ENCODE data around the gene CLCN6. TPM values are rescaled to one million over a fixed set of nuclear protein-coding genes. Genes with fewer than 3 reads are reported as not detected.

Gene CLCN6
- total RNA-seq, 2 donors from 2014 or later: 13.4 to 45.0 TPM

- 54% methylated on average over 6 of the region's 6 CpGs for WGBS
- Histone ChIP-seq H3K27me3 (replicated peaks; ENCODE audit: insufficient read depth) (no peaks in the 10 kb centered on the region), H3K4me1 (replicated peaks) (peaks cover 4% of the 10 kb centered on the region), H3K4me3 (no peak overlapping the region), H3K36me3 (no peaks in the 10 kb centered on the region), H3K9me3 (no peaks in the 10 kb centered on the region), H3K27ac (no peak overlapping the region)
- TF ChIP-seq POLR2AphosphoS5 (IDR thresholded peaks at IDR 0.05) (no peak), CTCF (IDR thresholded peaks at IDR 0.05) (no peak), POLR2A (IDR thresholded peaks at IDR 0.05) (no peak)
- DNase-seq (ENCODE audit: low spot score): no peak
- intact Hi-C loops (cut with DNase I): no loop called here
These were observed 71.1 kb downstream of the CLCN6 start for GRCh38 chr1:11877074-11877473.

GRCh38 chr1:11878081-11878890, 72.3 kb downstream of the CLCN6 start:
- TF ChIP-seq POLR2AphosphoS5 (IDR thresholded peaks at IDR 0.05) (no peak), CTCF (IDR thresholded peaks at IDR 0.05) (no peak), POLR2A (IDR thresholded peaks at IDR 0.05) (no peak)
- intact Hi-C loops (cut with DNase I): no loop called here
- DNase-seq (ENCODE audit: low spot score): no peak
- peaks cover 4% of the 10 kb centered on the region for H3K4me1 ChIP-seq (replicated peaks)
- H3K9me3 ChIP-seq: no peaks in the 10 kb centered on the region
- WGBS: 93% methylated on average over 26 of the region's 31 CpGs
- no peaks in the 10 kb centered on the region for H3K36me3 ChIP-seq
- no peak overlapping the region for H3K4me3 ChIP-seq
- H3K27ac ChIP-seq: no peak overlapping the region
- H3K27me3 ChIP-seq (replicated peaks; ENCODE audit: insufficient read depth): no peaks in the 10 kb centered on the region

GRCh38 chr1:11878891-11879190, 72.8 kb downstream of the CLCN6 start:
- Histone ChIP-seq H3K4me1 (replicated peaks) (peaks cover 4% of the 10 kb centered on the region), H3K27me3 (replicated peaks; ENCODE audit: insufficient read depth) (no peaks in the 10 kb centered on the region), H3K36me3 (no peaks in the 10 kb centered on the region), H3K4me3 (no peak overlapping the region), H3K9me3 (no peaks in the 10 kb centered on the region), H3K27ac (no peak overlapping the region)
- WGBS: 71% methylated on average over 6 of the region's 6 CpGs
- TF ChIP-seq POLR2AphosphoS5 (IDR thresholded peaks at IDR 0.05) (no peak), CTCF (IDR thresholded peaks at IDR 0.05) (no peak), POLR2A (IDR thresholded peaks at IDR 0.05) (no peak)
- intact Hi-C loops (cut with DNase I): no loop called here
- no peak for DNase-seq (ENCODE audit: low spot score)

- 71% methylated on average over 28 of the region's 28 CpGs for WGBS
- H3K9me3 ChIP-seq: no peaks in the 10 kb centered on the region
- intact Hi-C loops (cut with DNase I): no loop called here
- no peaks in the 10 kb centered on the region for H3K36me3 ChIP-seq
- H3K4me1 ChIP-seq (replicated peaks): peaks cover 4% of the 10 kb centered on the region
- no peak overlapping the region for H3K27ac ChIP-seq
- no peaks in the 10 kb centered on the region for H3K27me3 ChIP-seq (replicated peaks; ENCODE audit: insufficient read depth)
- H3K4me3 ChIP-seq: no peak overlapping the region
- no peak for DNase-seq (ENCODE audit: low spot score)
- TF ChIP-seq CTCF (IDR thresholded peaks at IDR 0.05) (no peak), POLR2A (IDR thresholded peaks at IDR 0.05) (no peak), POLR2AphosphoS5 (IDR thresholded peaks at IDR 0.05) (no peak)
These were observed 73.6 kb downstream of the CLCN6 start for GRCh38 chr1:11879311-11880180.

All from prostate gland (tissue), 2 donors.